H1 (cell line): Measurements from ENCODE around the gene CEP44. TPM values are rescaled to one million over a fixed set of nuclear protein-coding genes. Genes with fewer than 3 reads are reported as not detected.

ENCODE experiments used
- CTCF ChIA-PET: fragments of 300-600 bp; sonication (Branson Sonifier 250); formaldehyde crosslinking; loops from one replicate; lab custom pipeline; 2021; ENCODE audit not compliant: partially characterized antibody; lab: Charles Lee
- POLR2A ChIA-PET: fragments of 300-600 bp; sonication (Branson Sonifier 250); formaldehyde crosslinking; loops from one replicate; lab custom pipeline; 2021; ENCODE audit warnings: inconsistent platforms; ENCODE audit not compliant: partially characterized antibody; lab: Charles Lee
- DNase-seq, 2 experiments: peaks; one replicate each; pipeline versions ENCODE4 v3.0.0 to v3.0.0-alpha.2; 2010 to 2022; ENCODE audit warnings: low spot score in 2 of 2, low read depth in 1 of 2, mixed read lengths in 1 of 2
- FAIRE-seq: peaks from 2 replicates; lab custom pipeline; 2011; peaks lifted over from hg19 to GRCh38; lab: Jason Lieb, UNC
- H2AFZ ChIP-seq: 2 replicates; pipeline ENCODE4 v1.8.1; 2012; ENCODE audit warnings: low read length, inconsistent platforms
- H2AK5ac ChIP-seq: 2 replicates; pipeline ENCODE4 v1.6.1; 2013; ENCODE audit warnings: low read depth, low read length
- H2BK120ac ChIP-seq: replicated peaks from 2 replicates; pipeline ENCODE3; 2013; ENCODE audit warnings: low read depth, low read length, inconsistent platforms
- H2BK12ac ChIP-seq: 2 replicates; pipeline ENCODE4 v1.6.1; 2013; ENCODE audit warnings: low read depth, low read length
- H2BK15ac ChIP-seq: 2 replicates; pipeline ENCODE4 v1.6.1; 2013; ENCODE audit warnings: low read length
- H2BK20ac ChIP-seq: 2 replicates; pipeline ENCODE4 v1.6.1; 2013; ENCODE audit warnings: low read length
- H2BK5ac ChIP-seq: 2 replicates; pipeline ENCODE4 v1.6.1; 2013; ENCODE audit warnings: low read depth, low read length
- H3K14ac ChIP-seq: 2 replicates; pipeline ENCODE4 v1.6.1; 2013; ENCODE audit warnings: inconsistent platforms; ENCODE audit not compliant: insufficient read length
- H3K18ac ChIP-seq: 2 replicates; pipeline ENCODE4 v1.6.1; 2013; ENCODE audit warnings: low read length; ENCODE audit errors: extremely low read depth
- H3K23ac ChIP-seq: 2 replicates; pipeline ENCODE4 v1.6.1; 2013; ENCODE audit warnings: inconsistent platforms; ENCODE audit not compliant: insufficient read length
- H3K23me2 ChIP-seq: 2 replicates; pipeline ENCODE4 v1.6.1; 2013; ENCODE audit warnings: low read depth, low read length
- H3K27ac ChIP-seq: 2 replicates; pipeline ENCODE4 v1.6.1; 2011; ENCODE audit warnings: low read depth, low read length, inconsistent platforms
- H3K27me3 ChIP-seq, 4 experiments: replicated peaks in 1 of 4; 1 replicate in 1 of 4; 2 replicates in 3 of 4; pipeline versions ENCODE4 v1.6.1 to v1.8.1; 2011 to 2013; ENCODE audit warnings: low read length in 3 of 4, mild to moderate bottlenecking in 3 of 4, inconsistent platforms in 2 of 4, mixed read lengths in 2 of 4, moderate library complexity in 1 of 4; ENCODE audit not compliant: control insufficient read depth in 3 of 4, insufficient read depth in 3 of 4; ENCODE audit errors: extremely low read depth in 1 of 4
- H3K36me3 ChIP-seq, 4 experiments: 2 replicates each; pipeline versions ENCODE4 v1.6.1 to v1.8.1; 2011 to 2013; ENCODE audit warnings: mild to moderate bottlenecking in 4 of 4, low read length in 3 of 4, moderate library complexity in 2 of 4, control low read depth in 1 of 4, inconsistent platforms in 1 of 4; ENCODE audit not compliant: insufficient read depth in 4 of 4, control insufficient read depth in 2 of 4
- H3K4ac ChIP-seq: replicated peaks from 2 replicates; pipeline ENCODE3; 2013; ENCODE audit warnings: low read length, low read depth, mixed read lengths, inconsistent platforms; ENCODE audit not compliant: insufficient read length
- H3K4me1 ChIP-seq, 4 experiments: replicated peaks in 1 of 4; 1 replicate in 1 of 4; 2 replicates in 3 of 4; pipeline versions ENCODE4 v1.6.1 to v1.8.1; 2011 to 2013; ENCODE audit warnings: low read length in 3 of 4, inconsistent platforms in 2 of 4, mixed read lengths in 1 of 4; ENCODE audit not compliant: insufficient read depth in 4 of 4, control insufficient read depth in 3 of 4
- H3K4me2 ChIP-seq, 2 experiments: 2 replicates each; pipeline versions ENCODE4 v1.6.1 to v1.8.1; 2011 to 2013; ENCODE audit warnings: low read depth in 2 of 2, low read length in 2 of 2, control low read depth in 1 of 2, inconsistent platforms in 1 of 2, mild to moderate bottlenecking in 1 of 2; ENCODE audit not compliant: insufficient read depth in 1 of 2
- H3K4me3 ChIP-seq, 4 experiments: fragments of 200-600, 300-600 bp in 1 of 4; sonication (generic), shearing (Covaris generic), sonication (Bioruptor Twin) in 1 of 4; 2 replicates each; pipeline versions ENCODE4 v1.5.1 to v1.8.1; 2011 to 2016; ENCODE audit warnings: low read length in 4 of 4, low read depth in 3 of 4, control low read depth in 2 of 4, inconsistent platforms in 2 of 4, mild to moderate bottlenecking in 2 of 4, mixed read lengths in 1 of 4, moderate library complexity in 1 of 4; ENCODE audit not compliant: insufficient read depth in 2 of 4; ENCODE audit errors: extremely low read depth in 1 of 4
- H3K56ac ChIP-seq: replicated peaks from 2 replicates; pipeline ENCODE3; 2013; ENCODE audit warnings: low read depth, mild to moderate bottlenecking, mixed read lengths, low read length, inconsistent platforms; ENCODE audit not compliant: insufficient read length
- H3K79me1 ChIP-seq: 2 replicates; pipeline ENCODE4 v1.6.1; 2013; ENCODE audit warnings: low read depth, low read length, control low read depth
- H3K79me2 ChIP-seq, 2 experiments: 2 replicates each; pipeline versions ENCODE4 v1.6.1 to v1.8.1; 2012 to 2013; ENCODE audit warnings: low read length in 2 of 2, mild to moderate bottlenecking in 2 of 2, inconsistent platforms in 1 of 2; ENCODE audit not compliant: insufficient read depth in 2 of 2, control insufficient read depth in 1 of 2
- H3K9ac ChIP-seq, 4 experiments: replicated peaks in 1 of 4; 1 replicate in 1 of 4; 2 replicates in 3 of 4; pipeline versions ENCODE4 v1.6.1 to v1.8.1; 2011 to 2013; ENCODE audit warnings: low read depth in 3 of 4, low read length in 3 of 4, control low read depth in 2 of 4, mild to moderate bottlenecking in 2 of 4, moderate library complexity in 2 of 4, inconsistent platforms in 1 of 4; ENCODE audit errors: extremely low read depth in 1 of 4
- H3K9me3 ChIP-seq, 2 experiments: 2 replicates each; pipeline versions ENCODE4 v1.6.1 to v1.8.1; 2012 to 2013; ENCODE audit warnings: mild to moderate bottlenecking in 2 of 2, moderate library complexity in 2 of 2, control low read depth in 1 of 2, inconsistent platforms in 1 of 2, low read depth in 1 of 2, low read length in 1 of 2, mixed read lengths in 1 of 2; ENCODE audit not compliant: insufficient read depth in 2 of 2
- H4K20me1 ChIP-seq, 2 experiments: replicated peaks in 1 of 2; 2 replicates each; pipeline versions ENCODE3 to v1.8.1; 2011 to 2013; ENCODE audit warnings: inconsistent platforms in 2 of 2, low read length in 2 of 2, mild to moderate bottlenecking in 1 of 2; ENCODE audit not compliant: insufficient read depth in 2 of 2, control insufficient read depth in 1 of 2
- H4K5ac ChIP-seq: 2 replicates; pipeline ENCODE4 v1.6.1; 2013; ENCODE audit warnings: low read length, low read depth, mixed read lengths, inconsistent platforms; ENCODE audit not compliant: insufficient read length
- H4K8ac ChIP-seq: 2 replicates; pipeline ENCODE4 v1.8.0; 2013; ENCODE audit warnings: mild to moderate bottlenecking, moderate library complexity, low read length, inconsistent platforms; ENCODE audit not compliant: insufficient read depth; ENCODE audit errors: extremely low read depth
- H4K91ac ChIP-seq: replicated peaks from 2 replicates; pipeline ENCODE3; 2013; ENCODE audit warnings: low read length, mixed read lengths, inconsistent platforms; ENCODE audit not compliant: insufficient read length
- POLR2A ChIP-seq, 2 experiments: IDR thresholded peaks; 1 replicate in 1 of 2; 2 replicates in 1 of 2; pipeline ENCODE4 v1.6.1; 2011; ENCODE audit warnings: low read depth in 2 of 2, low read length in 2 of 2, mild to moderate bottlenecking in 2 of 2; ENCODE audit errors: control extremely low read depth in 1 of 2
- WGBS, 2 experiments: shearing (Covaris generic) in 1 of 2; methylation state at CpG; one replicate each; pipeline versions ENCODE4 v1.1.6 to v1.1.7; 2013 to 2015; ENCODE audit warnings: low lambda C conversion rate in 2 of 2, mixed read lengths in 2 of 2, inconsistent platforms in 1 of 2, low coverage in 1 of 2, missing lambda C conversion rate in 1 of 2; ENCODE audit not compliant: insufficient replicate concordance in 2 of 2, insufficient coverage in 1 of 2, insufficient read length in 1 of 2; ENCODE audit errors: extremely low coverage in 1 of 2, missing lambda C conversion rate in 1 of 2; 5-methylcytosine and 5-hydroxymethylcytosine counted together
- polyA plus RNA-seq, 7 experiments: library from polyadenylated mRNA; depleted of rRNA in 3 of 7; stranded (reverse) in 5 of 7; unstranded in 2 of 7; fragments of >200 nt in 5 of 7; fragments of 200-250 nt in 2 of 7; gene quantifications; 1 replicate in 5 of 7; 2 replicates in 1 of 7; 4 replicates in 1 of 7; pipeline versions ENCODE4 v1.2.1 to v1.2.3, GENCODE V29; 2011 to 2013; ENCODE audit warnings: missing spikeins in 2 of 7, mixed read lengths in 2 of 7
- total RNA-seq: library from RNA; stranded (reverse); fragmentation: NEBNext Ultra II Directional; extraction: Animal tissue kit (Norgen Biotek cat#: 25700); gene quantifications from 2 replicates; pipeline ENCODE4 v1.2.1, GENCODE V29; 2021

CEP44 gene
- total and polyA plus RNA-seq, 2 of the 8 experiments (the other 6 are each of a cell fraction or from before 2014, with no cell fraction given): 3.4 to 17.1 TPM

DNA sequence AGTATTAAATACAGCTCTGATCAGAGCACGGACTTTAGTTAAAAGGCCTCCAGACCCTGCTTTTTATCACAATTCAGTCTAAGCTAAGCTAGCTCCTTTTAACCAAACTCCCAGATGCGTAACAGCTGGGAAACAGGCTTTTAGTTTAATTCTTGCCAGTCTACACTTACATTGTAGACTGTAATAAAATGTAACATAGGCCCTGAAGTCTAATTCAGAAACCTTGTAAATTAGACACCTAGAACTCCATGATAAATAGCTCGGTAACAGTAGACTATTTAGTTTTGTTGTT, 20.3 kb upstream of the CEP44 start:
- Histone ChIP-seq H3K4me2 (no peak overlapping the region), H2BK12ac (no peak overlapping the region), H3K56ac (no peak overlapping the region), H2AFZ (no peak overlapping the region), H3K79me2 (no peaks in the 10 kb centered on the region), H3K27me3 (no peaks in the 10 kb centered on the region), H3K4me3 (no peak overlapping the region), H3K9me3 (no peaks in the 10 kb centered on the region), H2BK20ac (no peak overlapping the region), H3K27ac (no peak overlapping the region), H4K91ac (no peak overlapping the region), H3K14ac (no peak overlapping the region), H3K4me1 (no peaks in the 10 kb centered on the region), H2AK5ac (no peak overlapping the region), H3K23ac (no peak overlapping the region), H3K79me1 (no peaks in the 10 kb centered on the region), H2BK120ac (no peak overlapping the region), H4K8ac (no peak overlapping the region), H4K20me1 (no peaks in the 10 kb centered on the region), H3K18ac (no peak overlapping the region), H3K36me3 (no peaks in the 10 kb centered on the region), H3K4ac (no peak overlapping the region), H4K5ac (no peak overlapping the region), H2BK5ac (no peak overlapping the region), H2BK15ac (no peak overlapping the region), H3K9ac (no peak overlapping the region), H3K23me2 (no peaks in the 10 kb centered on the region)
- 91% methylated on average over 3 of the region's 3 CpGs; no CpG with 5 or more reads in 1 of the 2 experiments for WGBS, 2 experiments
- ChIA-PET POLR2A (no interaction called here), CTCF (interaction anchor here (0.7 kb wide), 1 partner anchor 206 kb away, joined by 3 read pairs; no protein-coding TSS in a partner anchor)
- FAIRE-seq (no peak), DNase-seq (no peak)
- no peak for TF ChIP-seq POLR2A (IDR thresholded peaks at IDR 0.05; ENCODE audit: control extremely low read depth in 1 of 2, low read depth in 2 of 2, low read length in 2 of 2)
